MM.1S (cell line): ENCODE results near the gene CDKN2AIP.

Experiments used
- DNase-seq: peaks from one replicate; pipeline ENCODE4 v3.0.0-alpha.2; 2015
- H2AFZ ChIP-seq: fragments of 300-600 bp; sonication (generic); 2 replicates; pipeline ENCODE4 v1.6.0; 2016; ENCODE audit warnings: antibody characterized with exemption, low read length
- H3F3A ChIP-seq: fragments of 300-600 bp; sonication (generic); 2 replicates; pipeline ENCODE4 v1.6.1; 2016; ENCODE audit warnings: mild to moderate bottlenecking, antibody characterized with exemption, low read length, moderate library complexity, mixed read lengths; ENCODE audit not compliant: insufficient read depth
- H3K27ac ChIP-seq: fragments of 300-600 bp; sonication (generic); 2 replicates; pipeline ENCODE4 v1.5.1; 2016; ENCODE audit warnings: mild to moderate bottlenecking, low read length
- H3K27me3 ChIP-seq: fragments of 300-600 bp; sonication (generic); replicated peaks from 2 replicates; pipeline ENCODE4 v1.6.0; 2016; ENCODE audit warnings: low read length; ENCODE audit not compliant: insufficient read depth
- H3K36me3 ChIP-seq: fragments of 300-600 bp; sonication (generic); replicated peaks from 2 replicates; pipeline ENCODE4 v1.6.1; 2016; ENCODE audit warnings: mild to moderate bottlenecking, low read length, mixed read lengths; ENCODE audit not compliant: insufficient read depth
- H3K4me1 ChIP-seq: fragments of 300-600 bp; sonication (generic); 2 replicates; pipeline ENCODE4 v1.6.1; 2016; ENCODE audit warnings: low read length, mixed read lengths
- H3K4me2 ChIP-seq: fragments of 300-600 bp; sonication (generic); 2 replicates; pipeline ENCODE4 v1.6.0; 2016; ENCODE audit warnings: low read depth, low read length
- H3K4me3 ChIP-seq: fragments of 300-600 bp; sonication (generic); 2 replicates; pipeline ENCODE4 v1.5.1; 2016; ENCODE audit warnings: low read length, mixed read lengths
- H3K79me2 ChIP-seq: fragments of 300-600 bp; sonication (generic); 2 replicates; pipeline ENCODE4 v1.6.1; 2016; ENCODE audit warnings: mixed run types, low read length, mixed read lengths
- H3K9ac ChIP-seq: fragments of 300-600 bp; sonication (generic); 2 replicates; pipeline ENCODE4 v1.6.1; 2016; ENCODE audit warnings: low read length, mixed read lengths
- H3K9me2 ChIP-seq: fragments of 300-600 bp; sonication (generic); replicated peaks from 2 replicates; pipeline ENCODE4 v1.6.1; 2016; ENCODE audit warnings: mild to moderate bottlenecking, low read length, mixed read lengths; ENCODE audit not compliant: insufficient read depth
- H3K9me3 ChIP-seq: fragments of 300-600 bp; sonication (generic); replicated peaks from 2 replicates; pipeline ENCODE4 v1.6.1; 2016; ENCODE audit warnings: mild to moderate bottlenecking, low read length, mixed read lengths; ENCODE audit not compliant: insufficient read depth
- H4K20me1 ChIP-seq: fragments of 300-600 bp; sonication (generic); 2 replicates; pipeline ENCODE4 v1.6.1; 2016; ENCODE audit warnings: mild to moderate bottlenecking, low read length, moderate library complexity, mixed read lengths; ENCODE audit not compliant: insufficient read depth
- EZH2 ChIP-seq: fragments of 300-600 bp; sonication (generic); optimal IDR thresholded peaks from 2 replicates; pipeline ENCODE3; 2017; ENCODE audit warnings: low read depth, mild to moderate bottlenecking, antibody characterized with exemption, low read length, mixed read lengths
- EZH2phosphoT487 ChIP-seq: fragments of 300-600 bp; sonication (generic); IDR thresholded peaks from 2 replicates; pipeline ENCODE4 v1.6.1; 2018; ENCODE audit warnings: antibody characterized with exemption, low read length
- TF ChIP-seq, protein P1 (sequence below): fragments of 300-600 bp; sonication (generic); IDR thresholded peaks from 2 replicates; pipeline ENCODE4 v1.5.1; 2016; ENCODE audit warnings: antibody characterized with exemption, low read length, mixed read lengths

The CDKN2AIP gene

DNA sequence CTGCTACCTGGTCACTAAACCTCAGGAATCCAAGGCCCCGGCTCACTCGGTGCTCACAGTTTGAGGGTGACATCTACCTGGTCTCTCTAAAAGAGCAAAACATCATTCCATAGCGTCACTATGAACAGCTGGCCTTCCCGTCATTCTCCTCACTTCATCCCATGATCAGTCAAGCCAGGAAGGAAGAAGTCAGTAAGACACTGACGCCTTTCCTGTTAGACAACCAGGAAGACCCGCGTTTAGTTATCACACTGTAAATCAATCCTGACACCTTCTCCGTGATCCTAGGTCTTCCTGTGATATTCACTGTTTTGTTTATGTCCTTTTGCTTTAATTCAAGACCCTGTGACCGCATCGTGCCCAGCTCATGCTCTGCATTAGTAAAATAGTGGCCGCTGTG lies 31.6 kb upstream of the CDKN2AIP start:
- H3K4me3 ChIP-seq, result no peak overlapping the region
- no peak overlapping the region for H2AFZ ChIP-seq
- H4K20me1 ChIP-seq, result no peaks in the 10 kb centered on the region
- H3K4me1 ChIP-seq, result no peaks in the 10 kb centered on the region
- no peak overlapping the region for H3K27ac ChIP-seq
- H3K79me2 ChIP-seq, result no peaks in the 10 kb centered on the region
- no peak overlapping the region for H3K9ac ChIP-seq
- H3K9me3 ChIP-seq, result no peaks in the 10 kb centered on the region
- TF ChIP-seq EZH2, result no peak
- TF ChIP-seq, protein P1, sequence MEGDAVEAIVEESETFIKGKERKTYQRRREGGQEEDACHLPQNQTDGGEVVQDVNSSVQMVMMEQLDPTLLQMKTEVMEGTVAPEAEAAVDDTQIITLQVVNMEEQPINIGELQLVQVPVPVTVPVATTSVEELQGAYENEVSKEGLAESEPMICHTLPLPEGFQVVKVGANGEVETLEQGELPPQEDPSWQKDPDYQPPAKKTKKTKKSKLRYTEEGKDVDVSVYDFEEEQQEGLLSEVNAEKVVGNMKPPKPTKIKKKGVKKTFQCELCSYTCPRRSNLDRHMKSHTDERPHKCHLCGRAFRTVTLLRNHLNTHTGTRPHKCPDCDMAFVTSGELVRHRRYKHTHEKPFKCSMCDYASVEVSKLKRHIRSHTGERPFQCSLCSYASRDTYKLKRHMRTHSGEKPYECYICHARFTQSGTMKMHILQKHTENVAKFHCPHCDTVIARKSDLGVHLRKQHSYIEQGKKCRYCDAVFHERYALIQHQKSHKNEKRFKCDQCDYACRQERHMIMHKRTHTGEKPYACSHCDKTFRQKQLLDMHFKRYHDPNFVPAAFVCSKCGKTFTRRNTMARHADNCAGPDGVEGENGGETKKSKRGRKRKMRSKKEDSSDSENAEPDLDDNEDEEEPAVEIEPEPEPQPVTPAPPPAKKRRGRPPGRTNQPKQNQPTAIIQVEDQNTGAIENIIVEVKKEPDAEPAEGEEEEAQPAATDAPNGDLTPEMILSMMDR, result no peak
- no peak for TF ChIP-seq EZH2phosphoT487
- no peak for DNase-seq
- H3K27me3 ChIP-seq, result no peaks in the 10 kb centered on the region
- H3F3A ChIP-seq, result no peaks in the 10 kb centered on the region
- H3K9me2 ChIP-seq, result no peaks in the 10 kb centered on the region
- no peaks in the 10 kb centered on the region for H3K36me3 ChIP-seq
- H3K4me2 ChIP-seq, result no peak overlapping the region

DNA sequence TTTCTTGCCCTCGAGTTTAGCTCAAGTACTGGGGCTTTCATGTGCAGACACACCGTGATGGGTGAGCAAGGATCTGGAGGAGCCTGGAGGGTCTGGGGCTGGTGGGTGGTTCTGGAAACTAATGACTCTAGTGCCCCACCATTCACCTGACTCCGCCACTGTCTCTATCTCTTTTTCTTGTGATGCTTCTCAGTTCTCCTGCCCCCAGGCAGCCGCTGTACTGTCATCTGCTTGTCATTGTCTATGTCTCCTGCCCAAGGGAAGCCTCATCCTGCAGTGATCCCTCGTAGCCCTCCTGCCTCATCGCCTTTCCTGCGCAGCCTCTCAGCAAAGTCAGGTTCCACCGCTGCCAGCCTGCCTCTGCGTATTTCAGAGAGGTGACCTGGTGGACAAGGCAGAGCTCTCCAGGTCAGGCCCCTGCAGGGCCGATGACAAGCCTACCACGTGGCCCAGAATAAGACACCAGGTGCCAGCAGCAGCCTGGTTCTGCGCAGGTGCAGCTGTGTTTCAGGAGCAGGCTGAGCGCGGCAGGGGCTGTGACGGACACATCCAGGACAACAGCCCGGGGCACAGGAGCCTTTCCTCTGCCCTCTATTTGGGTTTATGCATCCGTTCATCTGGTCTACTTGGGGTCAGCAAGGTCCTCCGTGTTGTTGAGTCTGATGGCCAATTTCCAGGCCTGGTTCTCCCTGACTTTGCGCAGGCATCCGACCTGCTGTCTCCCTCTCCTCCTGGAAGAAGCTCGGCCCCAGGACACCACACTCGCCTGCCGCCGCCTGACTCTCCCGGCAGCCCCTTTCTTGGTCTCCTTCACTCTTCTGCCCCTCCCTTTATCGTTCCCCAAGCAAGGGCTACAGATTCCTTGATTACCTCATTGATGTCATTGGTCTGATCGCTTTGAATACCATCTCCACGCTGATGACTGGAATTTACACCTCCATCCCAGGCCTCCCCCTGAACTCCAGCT lies 30.9 kb upstream of the CDKN2AIP start:
- no peaks in the 10 kb centered on the region for H4K20me1 ChIP-seq
- no peaks in the 10 kb centered on the region for H3K4me1 ChIP-seq
- no peaks in the 10 kb centered on the region for H3K27me3 ChIP-seq
- DNase-seq, result no peak
- no peaks in the 10 kb centered on the region for H3K36me3 ChIP-seq
- no peak overlapping the region for H3K4me3 ChIP-seq
- H3K9ac ChIP-seq, result no peak overlapping the region
- H3K9me2 ChIP-seq, result no peaks in the 10 kb centered on the region
- no peaks in the 10 kb centered on the region for H3K9me3 ChIP-seq
- TF ChIP-seq, protein P1, result no peak
- TF ChIP-seq EZH2phosphoT487, result no peak
- no peak for TF ChIP-seq EZH2
- no peak overlapping the region for H2AFZ ChIP-seq
- H3K79me2 ChIP-seq, result no peaks in the 10 kb centered on the region
- H3F3A ChIP-seq, result no peaks in the 10 kb centered on the region
- H3K27ac ChIP-seq, result no peak overlapping the region
- H3K4me2 ChIP-seq, result no peak overlapping the region

DNA sequence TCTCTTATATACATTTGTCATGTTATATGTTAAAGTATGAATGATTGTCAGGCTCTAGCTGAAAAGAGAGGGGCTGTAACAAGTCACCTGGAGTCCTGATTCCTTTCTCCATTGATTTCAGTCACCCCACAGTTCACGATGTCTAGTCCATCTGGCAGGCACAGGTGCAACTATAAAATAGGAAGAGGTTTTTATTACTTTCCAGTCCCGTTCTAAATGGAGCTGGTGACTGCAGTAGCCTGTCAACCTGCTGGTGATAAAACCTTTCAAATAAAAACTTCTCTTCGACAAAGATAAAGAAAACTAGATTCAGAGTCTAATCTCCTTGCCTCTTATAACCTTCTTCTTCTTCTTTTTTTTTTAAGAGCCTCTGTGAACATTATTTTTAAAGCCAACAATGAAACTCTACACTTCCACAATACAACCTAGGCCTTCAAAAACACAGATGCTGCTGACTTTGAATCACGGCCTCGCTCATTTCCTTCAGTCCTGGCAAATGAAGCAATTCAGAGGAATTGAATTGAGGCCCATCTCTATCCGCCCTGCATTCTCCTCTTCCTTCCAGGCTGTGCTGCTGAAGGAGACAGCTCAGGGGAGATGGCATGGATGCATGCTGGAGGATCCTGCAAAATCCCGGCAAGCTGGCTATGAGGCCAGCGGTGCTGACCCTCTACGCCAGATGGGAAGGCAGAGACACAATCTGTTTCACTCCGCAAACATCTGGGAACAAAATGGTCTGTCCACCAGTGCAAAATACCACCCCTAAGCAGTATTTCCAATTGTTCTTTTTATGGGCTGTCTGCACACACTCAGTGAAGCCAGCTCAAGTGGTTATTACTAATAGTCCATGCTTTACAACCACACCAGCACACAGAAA lies 27.3 kb upstream of the CDKN2AIP start:
- TF ChIP-seq, protein P1, result no peak
- no peak for TF ChIP-seq EZH2
- TF ChIP-seq EZH2phosphoT487, result no peak
- no peaks in the 10 kb centered on the region for H3F3A ChIP-seq
- no peaks in the 10 kb centered on the region for H3K27me3 ChIP-seq
- no peaks in the 10 kb centered on the region for H3K4me1 ChIP-seq
- H3K4me2 ChIP-seq, result no peak overlapping the region
- no peak for DNase-seq
- no peak overlapping the region for H3K4me3 ChIP-seq
- no peak overlapping the region for H2AFZ ChIP-seq
- no peaks in the 10 kb centered on the region for H4K20me1 ChIP-seq
- no peaks in the 10 kb centered on the region for H3K9me3 ChIP-seq
- H3K27ac ChIP-seq, result no peak overlapping the region
- no peak overlapping the region for H3K9ac ChIP-seq
- H3K79me2 ChIP-seq, result no peaks in the 10 kb centered on the region
- H3K9me2 ChIP-seq, result no peaks in the 10 kb centered on the region
- H3K36me3 ChIP-seq, result no peaks in the 10 kb centered on the region
